GM12891 (cell line): ENCODE measurements around the gene EAF1.
A peak's percentile ranks its signal among the peaks of the same experiment; 100 is the strongest.
"Not testable (repeated sequence)": the region's sequence is repeated elsewhere in the genome, so short reads cannot be mapped to it uniquely, and the experiment has no call there.

Experiments used
- DNase-seq: peaks from one replicate; pipeline ENCODE4 v3.0.0; 2011; ENCODE audit warnings: low spot score; ENCODE audit not compliant: insufficient read length
- FAIRE-seq: peaks from 2 replicates; lab custom pipeline; 2011; peaks lifted over from hg19 to GRCh38; lab: Jason Lieb, UNC
- PAX5 ChIP-seq: IDR thresholded peaks from 2 replicates; pipeline ENCODE4 v1.6.1; 2011; ENCODE audit warnings: low read length, moderate library complexity, mild to moderate bottlenecking; ENCODE audit not compliant: insufficient read depth, severe bottlenecking
- POLR2A ChIP-seq: IDR thresholded peaks from 2 replicates; pipeline ENCODE4 v1.6.1; 2011; ENCODE audit warnings: low read depth, low read length, control low read depth
- POLR2AphosphoS5 ChIP-seq: IDR thresholded peaks from 2 replicates; pipeline ENCODE4 v1.6.1; 2011; ENCODE audit warnings: low read depth, low read length, control low read depth
- POU2F2 ChIP-seq: IDR thresholded peaks from 2 replicates; pipeline ENCODE4 v1.6.1; 2011; ENCODE audit warnings: low read depth, mild to moderate bottlenecking, control low read depth, low read length, moderate library complexity
- SPI1 ChIP-seq: IDR thresholded peaks from 2 replicates; pipeline ENCODE4 v1.6.1; 2011; ENCODE audit warnings: low read depth, low read length, control low read depth
- TAF1 ChIP-seq: IDR thresholded peaks from 2 replicates; pipeline ENCODE4 v1.6.1; 2011; ENCODE audit warnings: low read depth, low read length, control low read depth

Gene EAF1

DNA sequence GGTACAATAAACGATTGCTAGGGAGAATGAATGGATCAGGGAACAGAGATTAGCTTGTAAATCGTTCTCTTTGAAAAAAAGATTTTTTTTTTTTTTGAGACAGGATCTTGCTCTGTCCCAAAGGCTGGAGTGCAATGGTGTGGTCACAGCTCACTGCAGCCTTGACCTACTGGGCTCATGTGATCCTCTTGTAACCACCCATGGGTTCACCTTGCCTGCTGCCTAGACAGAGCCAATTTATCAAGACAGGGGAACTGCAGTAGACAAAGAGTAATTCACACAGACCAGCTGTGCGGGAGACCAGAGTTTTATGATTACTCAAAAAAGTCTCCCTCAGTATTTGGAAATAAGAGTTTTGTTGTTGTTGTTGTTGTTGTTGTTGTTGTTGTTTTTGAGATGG, 39.7 kb upstream of the EAF1 start:
- DNase-seq, result no peak
- no peak for FAIRE-seq
- TF ChIP-seq SPI1 (no peak), POLR2A (no peak)

DNA sequence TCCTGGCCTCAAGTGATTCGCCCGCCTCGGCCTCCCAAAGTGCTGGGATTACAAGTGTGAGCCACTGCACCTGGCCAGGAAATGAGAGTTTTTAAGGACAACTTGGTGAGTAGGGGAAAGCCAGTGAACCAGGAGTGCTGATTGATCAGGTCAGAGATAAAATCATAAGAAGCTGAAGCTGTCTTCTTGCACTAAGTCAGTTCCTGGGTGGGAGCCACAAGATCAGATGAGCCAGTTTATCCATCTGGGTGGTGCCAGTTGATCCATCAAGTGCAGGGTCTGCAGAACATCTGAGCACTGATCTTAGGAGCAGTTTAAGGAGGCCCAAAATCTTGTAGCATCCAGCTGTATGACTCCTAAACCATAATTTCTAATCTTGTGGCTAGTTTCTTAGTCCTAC, 39.1 kb upstream of the EAF1 start:
- DNase-seq, FAIRE-seq: not testable (repeated sequence)

DNA sequence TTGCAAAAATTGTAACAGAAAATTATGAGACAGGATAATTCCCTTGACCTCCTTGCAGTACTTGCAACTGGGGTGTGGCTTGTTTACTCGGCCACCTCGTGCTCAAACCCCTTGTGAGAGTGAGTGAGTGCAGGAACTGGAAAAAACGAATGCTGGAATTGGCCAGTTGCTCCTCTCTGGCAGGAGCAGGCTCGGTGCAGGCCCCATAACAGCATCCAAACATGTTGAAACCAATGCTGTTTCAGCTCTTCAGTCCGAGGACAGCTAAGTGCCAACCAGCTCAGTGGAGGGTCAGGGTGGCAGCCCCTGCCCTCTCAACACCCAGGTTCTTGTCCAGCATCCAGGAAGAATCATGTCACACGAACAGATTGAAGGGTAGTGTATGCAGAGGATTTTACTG, 36.9 kb upstream of the EAF1 start:
- TF ChIP-seq POLR2A (no peak), POLR2AphosphoS5 (no peak), TAF1 (no peak)
- no peak for FAIRE-seq
- DNase-seq, result no peak

DNA sequence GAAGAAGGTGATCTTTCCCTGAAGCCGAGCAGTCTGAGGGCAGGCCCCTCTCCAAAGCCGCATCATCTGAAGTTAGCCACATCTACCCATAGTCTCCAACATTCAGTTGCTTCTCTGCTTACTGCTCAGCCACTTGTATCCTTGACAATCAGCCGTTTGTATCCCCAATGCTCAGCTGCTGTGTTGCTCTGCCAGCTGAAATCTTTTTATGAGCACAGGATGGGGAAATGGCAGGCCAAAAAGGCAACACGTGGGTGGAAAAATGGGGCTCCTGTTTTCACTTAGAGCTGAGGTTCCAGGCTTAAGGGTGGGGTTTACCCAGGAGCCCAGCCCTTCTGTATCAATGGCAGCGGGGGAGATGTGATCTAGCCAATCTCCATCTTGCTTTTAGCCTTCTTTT, 36.4 kb upstream of the EAF1 start:
- no peak for DNase-seq

DNA sequence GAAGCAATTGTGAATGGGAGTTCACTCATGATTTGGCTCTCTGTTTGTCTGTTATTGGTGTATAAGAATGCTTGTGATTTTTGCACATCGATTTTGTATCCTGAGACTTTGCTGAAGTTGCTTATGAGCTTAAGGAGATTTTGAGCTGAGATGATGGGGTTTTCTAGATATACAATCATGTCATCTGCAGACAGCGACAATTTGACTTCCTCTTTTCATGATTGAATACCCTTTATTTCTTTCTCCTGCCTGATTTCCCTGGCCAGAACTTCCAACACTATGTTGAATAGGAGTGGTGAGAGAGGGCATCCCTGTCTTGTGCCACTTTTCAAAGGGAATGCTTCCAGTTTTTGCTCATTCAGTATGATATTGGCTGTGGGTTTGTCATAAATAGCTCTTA, 34.1 kb upstream of the EAF1 start:
- peak; percentile 58 for TF ChIP-seq SPI1
- FAIRE-seq, DNase-seq: not testable (repeated sequence)

More for the DNA sequence above, 36.4 kb upstream of the EAF1 start:
- TF ChIP-seq SPI1 (no peak), PAX5 (no peak), POU2F2 (no peak), POLR2AphosphoS5 (no peak), TAF1 (no peak), POLR2A (no peak)
- peak; percentile 31 for FAIRE-seq

DNA sequence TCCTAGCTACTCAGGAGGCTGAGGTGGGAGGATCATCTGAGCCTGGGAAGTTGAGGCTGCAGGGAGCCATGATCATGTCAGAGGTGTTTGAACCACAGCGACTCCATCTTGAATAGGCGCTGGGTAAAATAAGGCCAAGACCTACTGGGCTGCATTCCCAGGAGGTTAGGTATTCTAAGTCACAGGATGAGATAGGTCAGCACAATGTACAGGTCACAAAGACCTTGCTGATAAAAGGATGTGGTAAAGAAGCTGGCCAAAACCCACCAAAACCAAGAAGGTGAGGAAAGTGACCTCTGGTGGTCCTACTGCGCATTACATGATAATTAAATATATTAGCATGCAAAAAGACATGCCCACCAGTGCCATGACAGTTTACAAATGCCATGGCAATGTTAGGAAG, 28.7 kb upstream of the EAF1 start:
- not testable (repeated sequence) for DNase-seq, FAIRE-seq

DNA sequence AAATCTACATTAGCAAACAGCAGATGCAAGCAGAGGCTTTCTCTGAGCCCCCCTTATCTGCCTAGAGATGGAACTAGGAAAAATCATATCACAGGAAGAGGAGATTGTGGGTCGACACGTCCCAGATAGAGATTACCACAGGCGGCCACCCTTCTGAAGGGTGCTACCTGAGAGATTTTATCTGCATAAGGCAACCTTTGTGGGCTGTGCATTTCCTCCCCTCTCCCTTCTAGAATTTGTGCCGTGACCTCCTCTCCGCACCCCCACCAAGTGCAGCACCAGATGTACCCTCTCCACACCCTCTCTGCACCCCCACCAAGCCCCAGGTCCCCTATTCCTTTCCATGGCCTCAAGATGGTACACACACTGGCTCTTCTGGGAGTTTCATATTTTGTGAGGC, 27.4 kb upstream of the EAF1 start:
- TF ChIP-seq POU2F2 (no peak), POLR2A (no peak)
- DNase-seq (no peak), FAIRE-seq (no peak)

DNA sequence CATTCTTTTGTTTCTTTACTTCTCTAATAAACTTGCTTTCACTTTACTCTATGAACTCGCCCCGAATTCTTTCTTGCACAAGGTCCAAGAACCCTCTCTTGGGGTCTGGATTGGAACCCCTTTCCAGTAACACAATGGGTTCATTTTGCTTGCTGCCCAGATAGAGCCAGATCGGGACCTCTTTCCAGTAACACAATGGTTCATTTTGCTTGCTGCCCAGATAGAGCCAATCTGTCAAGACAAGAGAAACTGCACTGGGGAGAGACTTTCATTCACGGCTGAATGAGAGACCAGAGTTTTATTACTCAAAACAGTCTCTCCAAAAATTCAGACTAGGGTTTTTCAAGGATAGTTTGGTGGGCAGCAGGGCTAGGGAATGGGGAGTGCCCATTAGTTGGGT, 25.5 kb upstream of the EAF1 start:
- FAIRE-seq, result no peak
- TF ChIP-seq PAX5, result no peak
- TF ChIP-seq POLR2A, result no peak
- TF ChIP-seq TAF1, result no peak
- no peak for TF ChIP-seq POU2F2
- TF ChIP-seq POLR2AphosphoS5, result no peak
- no peak for TF ChIP-seq SPI1
- DNase-seq, result no peak

DNA sequence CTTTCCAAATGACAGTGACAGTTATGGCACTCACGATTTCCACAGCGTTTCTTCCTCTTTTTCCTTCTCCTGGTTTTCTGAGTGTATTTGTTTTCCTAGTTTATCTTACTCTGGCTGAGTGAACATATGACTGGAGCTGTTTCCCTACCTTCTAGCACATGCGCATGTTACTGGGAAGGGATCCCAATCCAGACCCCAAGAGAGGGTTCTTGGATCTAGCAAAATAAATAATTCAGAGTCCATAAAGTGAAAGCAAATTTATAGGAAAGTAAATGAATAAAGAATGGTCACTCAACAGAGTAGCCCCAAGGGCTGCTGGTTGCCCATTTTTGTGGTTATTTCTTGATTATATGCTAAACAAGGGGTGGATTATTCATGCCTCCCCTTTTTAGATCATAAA, 23.9 kb upstream of the EAF1 start:
- TF ChIP-seq POLR2AphosphoS5 (no peak), PAX5 (no peak)
- FAIRE-seq, result no peak

DNA sequence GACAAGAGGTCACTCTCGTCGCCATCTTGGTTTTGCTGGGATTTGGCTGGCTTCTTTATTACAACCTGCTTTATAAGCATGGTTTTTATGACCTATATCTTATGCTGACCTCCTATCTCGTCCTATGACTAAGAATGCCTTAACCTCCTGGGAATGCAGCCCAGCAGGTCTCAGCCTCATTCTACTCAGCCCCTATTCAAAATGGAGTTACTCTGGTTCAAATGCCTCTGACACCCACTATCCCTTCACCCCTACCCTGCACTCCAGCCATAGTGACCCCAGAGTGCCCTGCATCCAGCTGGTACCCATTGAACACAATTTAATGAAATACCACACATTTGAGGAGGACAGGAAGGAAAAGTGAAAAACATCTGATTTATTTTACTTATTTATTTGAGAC, 23.4 kb upstream of the EAF1 start:
- no peak for TF ChIP-seq TAF1
- no peak for TF ChIP-seq POU2F2
- no peak for TF ChIP-seq SPI1
- no peak for TF ChIP-seq PAX5

More for the DNA sequence above, 23.9 kb upstream of the EAF1 start:
- DNase-seq, result no peak

DNA sequence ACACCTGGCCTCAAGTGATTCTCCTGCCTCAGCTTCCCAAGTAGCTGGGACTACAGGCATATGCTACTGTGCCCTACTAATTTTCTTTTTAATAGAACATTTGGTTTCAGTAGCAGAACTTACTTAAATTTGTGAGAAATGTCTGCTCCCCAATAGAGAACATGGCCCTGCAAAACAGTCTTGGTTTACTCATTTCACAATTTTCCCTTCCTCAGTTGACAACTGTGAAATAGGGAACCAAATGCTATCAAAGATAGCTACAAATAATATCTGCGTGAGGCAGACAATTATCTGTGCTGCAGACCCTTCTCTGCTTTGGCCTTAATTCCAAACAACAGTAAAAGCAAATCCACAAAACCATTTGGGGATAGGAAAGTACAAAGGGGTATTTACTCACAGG, 22.6 kb upstream of the EAF1 start:
- DNase-seq (no peak), FAIRE-seq (peak; percentile 58)

More for the DNA sequence above, 23.4 kb upstream of the EAF1 start:
- DNase-seq (no peak), FAIRE-seq (no peak)

DNA sequence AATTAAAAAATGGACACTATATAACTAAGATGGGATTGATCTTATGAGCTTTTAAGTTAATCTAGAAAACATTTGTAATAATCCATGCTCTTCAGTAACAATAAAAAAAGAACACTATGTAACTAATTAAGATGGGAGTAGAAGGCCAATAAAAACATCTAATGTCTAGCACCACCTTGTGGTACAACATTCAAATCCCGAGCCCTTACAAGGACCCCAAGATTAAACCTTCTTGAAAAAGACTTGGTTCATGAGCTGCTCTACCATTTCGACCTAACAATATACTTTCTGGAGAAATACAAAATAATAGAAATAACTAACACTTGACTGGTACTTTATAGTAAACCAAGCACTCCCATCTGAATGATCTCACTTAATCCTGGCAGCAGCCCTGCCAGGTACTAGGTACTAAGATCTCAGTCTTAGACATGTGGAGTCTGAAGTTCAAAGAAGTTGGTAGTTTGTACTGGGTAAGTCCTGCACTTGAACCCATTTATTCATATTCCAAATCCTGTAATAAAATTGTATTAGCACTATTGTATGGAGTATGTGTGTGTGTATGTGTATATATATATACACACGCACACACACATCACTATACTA, 21.8 kb upstream of the EAF1 start:
- DNase-seq (no peak), FAIRE-seq (no peak)
- no peak for TF ChIP-seq SPI1
- no peak for TF ChIP-seq PAX5
- no peak for TF ChIP-seq POLR2A
- TF ChIP-seq POLR2AphosphoS5, result no peak
- TF ChIP-seq TAF1, result no peak
- no peak for TF ChIP-seq POU2F2

More for the DNA sequence above, 22.6 kb upstream of the EAF1 start:
- no peak for TF ChIP-seq TAF1
- no peak for TF ChIP-seq POU2F2
- TF ChIP-seq PAX5, result no peak
- TF ChIP-seq POLR2AphosphoS5, result no peak
- TF ChIP-seq POLR2A, result no peak
- TF ChIP-seq SPI1, result peak; percentile 47
